Measurements from ENCODE around the gene IQSEC1. TPM values are rescaled to one million over a fixed set of nuclear protein-coding genes. Genes with fewer than 3 reads are reported as not detected.
A peak's percentile ranks its signal among the peaks of the same experiment; 100 is the strongest.

IQSEC1 gene
- total RNA-seq, 2 donors from 2014 or later = 57.5 to 63.9 TPM

GRCh38 chr3:13085081-13085845, 12.0 kb upstream of the IQSEC1 start:
- Histone ChIP-seq H3K9me3 (no peaks in the 10 kb centered on the region), H3K27me3 (no peaks in the 10 kb centered on the region), H3K4me1 (peaks cover 0 to 21% of the 10 kb centered on the region in 2 donors), H3K36me3 (no peaks in the 10 kb centered on the region), H3K27ac (no peak overlapping the region), H3K4me3 (no peak overlapping the region)
- TF ChIP-seq CTCF (IDR thresholded peaks at IDR 0.05) = no peak
- DNase-seq (ENCODE audit: low spot score) = no peak

DNA sequence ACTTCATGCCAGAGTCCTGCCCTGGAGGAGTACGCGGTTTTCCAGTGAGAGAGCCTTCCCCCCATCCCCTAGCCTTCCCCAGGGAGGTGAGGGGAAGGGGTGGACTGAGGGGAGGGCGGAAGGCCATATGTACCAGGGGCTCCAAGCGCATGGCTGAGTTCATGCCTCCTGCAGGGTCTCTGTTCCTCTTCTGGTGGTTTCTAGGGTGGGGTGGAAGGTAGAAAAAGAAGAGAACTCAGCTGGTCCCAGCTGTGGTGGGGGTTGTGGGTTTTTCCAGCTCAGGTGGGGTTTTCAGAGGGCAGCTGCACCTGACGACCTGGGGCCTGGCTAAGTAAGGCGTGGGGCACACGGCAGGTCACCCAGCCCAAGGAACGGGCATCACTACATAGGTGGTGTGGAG, 10.7 kb upstream of the IQSEC1 start:
- H3K4me1 ChIP-seq = peaks cover 0 to 31% of the 10 kb centered on the region in 2 donors
- no peaks in the 10 kb centered on the region for H3K27me3 ChIP-seq
- no peak for DNase-seq (ENCODE audit: low spot score)
- H3K4me3 ChIP-seq = no peak overlapping the region
- no peaks in the 10 kb centered on the region for H3K9me3 ChIP-seq
- H3K36me3 ChIP-seq = no peaks in the 10 kb centered on the region
- H3K27ac ChIP-seq = no peak overlapping the region
- TF ChIP-seq CTCF (IDR thresholded peaks at IDR 0.05) = no peak

GRCh38 chr3:13083254-13083653, 10.0 kb upstream of the IQSEC1 start:
- Histone ChIP-seq H3K9me3 (no peaks in the 10 kb centered on the region), H3K4me3 (no peak overlapping the region), H3K4me1 (peaks cover 0 to 37% of the 10 kb centered on the region in 2 donors), H3K27me3 (no peaks in the 10 kb centered on the region), H3K36me3 (no peaks in the 10 kb centered on the region), H3K27ac (peak overlapping the region in 1 of 2 donors; percentile 76)
- no peak for DNase-seq (ENCODE audit: low spot score)
- TF ChIP-seq CTCF (IDR thresholded peaks at IDR 0.05) = no peak

DNA sequence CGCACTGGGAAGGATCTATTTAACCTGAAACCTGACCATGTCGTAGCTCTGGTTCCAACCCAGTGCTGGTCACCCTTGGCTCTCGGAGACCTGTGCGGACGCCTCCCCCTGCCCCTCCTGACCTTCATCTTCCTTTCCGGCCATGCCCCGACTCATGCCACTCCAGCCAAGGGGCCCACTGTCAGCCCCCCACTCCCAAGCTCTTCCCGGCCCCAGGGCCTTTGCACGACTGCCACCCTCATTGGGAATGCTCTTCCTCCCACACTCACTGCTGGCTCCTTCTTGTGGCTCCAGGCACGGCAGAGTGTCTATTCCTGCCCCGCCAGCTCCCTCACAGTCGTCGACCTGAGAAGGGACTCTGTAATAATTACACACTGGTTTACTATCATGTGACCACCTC, 9.4 kb upstream of the IQSEC1 start:
- H3K4me1 ChIP-seq = peaks cover 0 to 43% of the 10 kb centered on the region in 2 donors
- no peaks in the 10 kb centered on the region for H3K36me3 ChIP-seq
- TF ChIP-seq CTCF (IDR thresholded peaks at IDR 0.05) = no peak
- no peaks in the 10 kb centered on the region for H3K27me3 ChIP-seq
- H3K4me3 ChIP-seq = no peak overlapping the region
- DNase-seq (ENCODE audit: low spot score) = no peak
- peak overlapping the region; percentile 51 to 76 for H3K27ac ChIP-seq
- no peaks in the 10 kb centered on the region for H3K9me3 ChIP-seq

GRCh38 chr3:13081603-13082360, 8.6 kb upstream of the IQSEC1 start:
- Histone ChIP-seq H3K4me3 (no peak overlapping the region), H3K4me1 (peaks cover 0 to 49% of the 10 kb centered on the region in 2 donors)

More at GRCh38 chr3:13081603-13082360, 8.6 kb upstream of the IQSEC1 start:
- H3K27ac ChIP-seq = peak overlapping the region; percentile 51 to 76
- no peaks in the 10 kb centered on the region for H3K36me3 ChIP-seq
- H3K27me3 ChIP-seq = no peaks in the 10 kb centered on the region
- DNase-seq (ENCODE audit: low spot score) = no peak
- no peaks in the 10 kb centered on the region for H3K9me3 ChIP-seq
- no peak for TF ChIP-seq CTCF (IDR thresholded peaks at IDR 0.05)
